ENCODE results near the gene UVRAG.

- TF ChIP-seq CTCF (IDR thresholded peaks at IDR 0.05) (no peak), POLR2AphosphoS5 (IDR thresholded peaks at IDR 0.05) (no peak)
Measured at GRCh38 chr11:75770102-75770501, 44.9 kb upstream of the UVRAG start.
